Body of pancreas (tissue), 4 donors: ENCODE results near the gene ENO2. TPM values are rescaled to one million over a fixed set of nuclear protein-coding genes. Genes with fewer than 3 reads are reported as not detected.

Experiments
- ATAC-seq: fragments of 150-250 bp; one replicate; pipeline ENCODE4 v1.9.1; 2016
- DNase-seq, 4 donors: peaks; one replicate each; pipeline ENCODE4 v3.0.0-alpha.2; 2019
- H3K27ac ChIP-seq, 4 donors: fragments of 200-600 bp; sonication (generic); 1 replicate in 3 of 4; 2 replicates in 1 of 4; pipeline versions ENCODE4 v1.5.1 to v1.6.1; 2016 to 2019; ENCODE audit warnings: mild to moderate bottlenecking in 1 of 4, mixed read lengths in 1 of 4, moderate library complexity in 1 of 4
- H3K27me3 ChIP-seq, 2 donors: fragments of 200-600 bp; sonication (generic); one replicate each; pipeline ENCODE4 v1.6.0; 2016; ENCODE audit warnings: mild to moderate bottlenecking in 1 of 2
- H3K36me3 ChIP-seq, 2 donors: fragments of 200-600 bp; sonication (generic); replicated peaks in 1 of 2; 2 replicates each; pipeline ENCODE4 v1.5.1; 2016; ENCODE audit warnings: low read depth in 2 of 2; ENCODE audit not compliant: insufficient read depth in 1 of 2
- H3K4me1 ChIP-seq: fragments of 200-600 bp; sonication (generic); one replicate; pipeline ENCODE4 v1.6.0; 2016
- H3K4me3 ChIP-seq, 2 donors: fragments of 200-600 bp; sonication (generic); 1 replicate in 1 of 2; 2 replicates in 1 of 2; pipeline ENCODE4 v1.5.1; 2016 to 2019
- H3K9me3 ChIP-seq, 3 donors: fragments of 200-600 bp; sonication (generic); 1 replicate in 2 of 3; 2 replicates in 1 of 3; pipeline ENCODE4 v1.5.1; 2016
- CTCF ChIP-seq, 7 experiments: fragments of 450-650 bp in 4 of 7; fragments of 200-600 bp in 3 of 7; sonication (generic) in 3 of 7; IDR thresholded peaks; one replicate each; pipeline ENCODE4 v1.5.1; 2016 to 2019; ENCODE audit warnings: antibody characterized with exemption in 7 of 7
- POLR2A ChIP-seq, 3 donors: fragments of 450-650 bp; IDR thresholded peaks; one replicate each; pipeline ENCODE4 v1.6.1; 2016; ENCODE audit warnings: antibody characterized with exemption in 3 of 3, mild to moderate bottlenecking in 2 of 3
- WGBS, 2 donors: methylation state at CpG; one replicate each; pipeline ENCODE4 v1.1.5; 2017; 5-methylcytosine and 5-hydroxymethylcytosine counted together
- intact Hi-C: fragments of 100-400 bp; cut with DNase I; formaldehyde crosslinking; loops from one replicate; pipeline ENCODE4 v1.15.1; 2023
- total RNA-seq, 2 donors: library from RNA; depleted of rRNA; stranded (reverse); fragments of >200 nt; gene quantifications; one replicate each; pipeline ENCODE4 v1.1.0, GENCODE V29; 2016

The ENO2 gene
- total RNA-seq, 2 donors from 2014 or later: 4.4 to 11.9 TPM

DNA sequence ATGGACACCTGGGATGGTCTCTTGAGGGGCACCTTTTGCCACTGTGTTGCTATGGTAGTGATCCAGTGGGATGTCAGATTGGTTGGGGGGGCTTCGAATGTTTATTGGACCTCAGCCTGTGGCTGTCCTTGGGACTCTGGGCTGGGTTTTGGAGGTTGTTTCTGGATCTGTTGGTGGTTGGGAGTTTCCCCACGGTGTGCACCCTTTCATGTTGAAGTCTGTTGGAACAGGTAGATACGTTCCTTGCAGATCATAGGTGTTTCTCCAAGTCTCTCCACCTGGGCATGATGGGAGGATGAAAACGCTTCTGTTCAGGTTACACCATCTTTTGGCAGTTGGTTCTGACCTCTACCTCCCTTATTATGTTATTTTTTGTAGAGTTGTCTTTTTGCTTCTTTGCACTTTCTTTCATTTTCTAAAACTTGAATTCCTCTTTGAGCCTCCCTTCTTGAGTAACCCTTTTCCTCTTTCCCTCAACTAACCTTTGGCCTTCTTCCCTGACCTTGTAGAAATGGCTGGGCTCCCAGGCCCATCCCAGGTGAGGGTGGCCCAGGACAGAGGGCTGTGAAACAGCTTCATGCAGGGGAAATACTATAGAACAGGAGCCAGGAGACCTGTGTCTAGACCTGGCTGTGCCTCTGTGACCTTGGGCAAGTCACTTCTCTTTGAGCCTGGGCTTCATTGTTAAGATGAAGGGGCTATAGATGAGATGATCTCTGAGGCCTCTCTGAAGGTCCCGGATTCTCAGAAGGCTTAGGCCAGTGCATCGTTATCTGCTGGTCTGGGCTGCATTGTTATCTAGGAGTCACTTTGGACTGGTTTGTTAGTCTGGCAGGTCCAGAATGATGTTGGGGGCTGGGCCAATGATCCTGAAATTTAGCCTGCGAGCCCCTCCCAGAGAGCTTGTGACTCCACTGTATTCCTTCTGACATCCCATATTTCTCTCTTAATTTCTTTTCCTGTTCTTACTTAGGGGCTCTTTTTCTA is 15.4 kb downstream of the ENO2 start:
- Histone ChIP-seq H3K36me3 (no peaks in the 10 kb centered on the region), H3K27me3 (no peaks in the 10 kb centered on the region), H3K4me1 (peaks cover 54% of the 10 kb centered on the region), H3K27ac (peak overlapping the region; percentile 87 to 93 (median 90)), H3K9me3 (no peaks in the 10 kb centered on the region), H3K4me3 (no peak overlapping the region)
- intact Hi-C loops: no loop called here
- DNase-seq (no peak), ATAC-seq (no peak)
- no peak for TF ChIP-seq POLR2A (IDR thresholded peaks at IDR 0.05)
- TF ChIP-seq CTCF (IDR thresholded peaks at IDR 0.05): no peak
- WGBS, 2 donors: 31 to 32% methylated on average over 6 to 7 of the region's 7 CpGs

DNA sequence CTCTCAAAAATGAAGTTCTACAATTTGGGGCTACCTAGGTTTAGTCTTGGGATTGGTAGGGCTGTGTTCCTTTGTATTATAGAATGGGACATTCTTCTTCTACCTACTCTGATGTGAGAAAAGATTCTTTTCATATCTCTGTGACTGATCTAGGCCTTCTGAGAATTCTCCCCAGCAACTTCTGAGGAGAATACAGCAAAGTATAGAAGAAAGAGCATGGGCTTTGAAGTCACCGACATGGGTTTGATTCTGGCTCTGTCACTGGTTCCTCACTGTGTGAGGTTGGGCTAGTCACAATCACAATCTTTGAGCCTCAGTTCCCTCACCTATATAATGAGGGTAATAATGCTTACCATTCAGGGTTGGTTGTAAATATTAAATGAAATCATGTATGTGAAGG is 18.4 kb downstream of the ENO2 start:
- Histone ChIP-seq H3K36me3 (no peaks in the 10 kb centered on the region), H3K9me3 (no peaks in the 10 kb centered on the region), H3K27me3 (no peaks in the 10 kb centered on the region), H3K4me1 (peaks cover 40% of the 10 kb centered on the region), H3K27ac (no peak overlapping the region), H3K4me3 (no peak overlapping the region)
- no peak for DNase-seq
- TF ChIP-seq POLR2A (IDR thresholded peaks at IDR 0.05) (no peak), CTCF (IDR thresholded peaks at IDR 0.05) (no peak)
- intact Hi-C loops: no loop called here
- no peak for ATAC-seq
- 48 to 78% methylated on average over 1 of the region's 1 CpG for WGBS, 2 donors

- no peak for TF ChIP-seq CTCF (IDR thresholded peaks at IDR 0.05)
- TF ChIP-seq POLR2A (IDR thresholded peaks at IDR 0.05): no peak
- Histone ChIP-seq H3K27ac (peak overlapping the region in 3 of 4 donors; percentile 2 to 46 (median 29)), H3K4me1 (peaks cover 50% of the 10 kb centered on the region), H3K9me3 (no peaks in the 10 kb centered on the region), H3K27me3 (no peaks in the 10 kb centered on the region), H3K36me3 (no peaks in the 10 kb centered on the region), H3K4me3 (no peak overlapping the region)
- ATAC-seq (no peak), DNase-seq (no peak)
- intact Hi-C loops: no loop called here
- 50 to 61% methylated on average over 8 of the region's 8 CpGs for WGBS, 2 donors
Observed at GRCh38 chr12:6934110-6934509, 19.7 kb downstream of the ENO2 start.

GRCh38 chr12:6935371-6936193 is 21.2 kb downstream of the ENO2 start:
- WGBS, 2 donors: 78 to 88% methylated on average over 13 of the region's 14 CpGs
- intact Hi-C loops: no loop called here
- TF ChIP-seq POLR2A (IDR thresholded peaks at IDR 0.05): no peak
- TF ChIP-seq CTCF (IDR thresholded peaks at IDR 0.05): no peak
- ATAC-seq (no peak), DNase-seq (no peak)
- H3K27ac ChIP-seq: peak overlapping the region in 1 of 4 donors; percentile 83
- H3K4me3 ChIP-seq: no peak overlapping the region
- H3K9me3 ChIP-seq: no peaks in the 10 kb centered on the region
- no peaks in the 10 kb centered on the region for H3K36me3 ChIP-seq
- peaks cover 37% of the 10 kb centered on the region for H3K4me1 ChIP-seq
- no peaks in the 10 kb centered on the region for H3K27me3 ChIP-seq
